ENCODE data around the gene ZNF524.
"Not testable (repeated sequence)": the region's sequence is repeated elsewhere in the genome, so short reads cannot be mapped to it uniquely, and the experiment has no call there.

ZNF524 gene

GRCh38 chr19:55554741-55555152 lies 45.3 kb upstream of the ZNF524 start:
- TF ChIP-seq, protein P1, sequence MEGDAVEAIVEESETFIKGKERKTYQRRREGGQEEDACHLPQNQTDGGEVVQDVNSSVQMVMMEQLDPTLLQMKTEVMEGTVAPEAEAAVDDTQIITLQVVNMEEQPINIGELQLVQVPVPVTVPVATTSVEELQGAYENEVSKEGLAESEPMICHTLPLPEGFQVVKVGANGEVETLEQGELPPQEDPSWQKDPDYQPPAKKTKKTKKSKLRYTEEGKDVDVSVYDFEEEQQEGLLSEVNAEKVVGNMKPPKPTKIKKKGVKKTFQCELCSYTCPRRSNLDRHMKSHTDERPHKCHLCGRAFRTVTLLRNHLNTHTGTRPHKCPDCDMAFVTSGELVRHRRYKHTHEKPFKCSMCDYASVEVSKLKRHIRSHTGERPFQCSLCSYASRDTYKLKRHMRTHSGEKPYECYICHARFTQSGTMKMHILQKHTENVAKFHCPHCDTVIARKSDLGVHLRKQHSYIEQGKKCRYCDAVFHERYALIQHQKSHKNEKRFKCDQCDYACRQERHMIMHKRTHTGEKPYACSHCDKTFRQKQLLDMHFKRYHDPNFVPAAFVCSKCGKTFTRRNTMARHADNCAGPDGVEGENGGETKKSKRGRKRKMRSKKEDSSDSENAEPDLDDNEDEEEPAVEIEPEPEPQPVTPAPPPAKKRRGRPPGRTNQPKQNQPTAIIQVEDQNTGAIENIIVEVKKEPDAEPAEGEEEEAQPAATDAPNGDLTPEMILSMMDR (IDR thresholded peaks at IDR 0.05; ENCODE audit: insufficient read depth, missing control alignments): no peak
- FAIRE-seq: no peak
- DNase-seq (ENCODE audit: insufficient read length, low spot score): peak; percentile 82

GRCh38 chr19:55559684-55560083 lies 40.4 kb upstream of the ZNF524 start:
- DNase-seq (ENCODE audit: insufficient read length, low spot score) (no peak), FAIRE-seq (no peak)
- TF ChIP-seq, protein P1 (IDR thresholded peaks at IDR 0.05; ENCODE audit: insufficient read depth, missing control alignments): no peak

DNA sequence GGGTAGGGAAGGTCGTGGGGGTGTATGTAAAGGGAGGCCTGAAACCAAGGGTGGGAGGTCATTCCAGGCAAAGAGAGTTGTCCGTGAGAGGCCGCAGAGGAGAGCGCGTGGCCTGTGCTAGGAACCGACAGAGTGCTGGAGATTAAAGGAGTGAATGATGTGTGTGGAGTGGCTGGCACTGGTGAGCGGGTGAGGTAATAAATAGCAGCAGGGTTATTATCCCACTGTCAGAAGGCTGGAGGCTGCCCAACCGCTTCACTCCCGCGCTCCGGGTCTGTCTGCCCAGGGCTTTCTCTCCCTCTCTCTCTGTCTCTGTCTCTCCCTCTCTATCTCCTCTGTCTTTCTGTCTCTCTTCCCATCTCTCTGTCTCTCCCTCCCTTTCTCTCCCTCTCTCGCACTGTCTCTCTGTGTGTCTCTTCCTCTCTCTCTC lies 36.8 kb upstream of the ZNF524 start:
- TF ChIP-seq, protein P1 (IDR thresholded peaks at IDR 0.05; ENCODE audit: insufficient read depth, missing control alignments): no peak
- FAIRE-seq (no peak), DNase-seq (ENCODE audit: insufficient read length, low spot score) (no peak)

DNA sequence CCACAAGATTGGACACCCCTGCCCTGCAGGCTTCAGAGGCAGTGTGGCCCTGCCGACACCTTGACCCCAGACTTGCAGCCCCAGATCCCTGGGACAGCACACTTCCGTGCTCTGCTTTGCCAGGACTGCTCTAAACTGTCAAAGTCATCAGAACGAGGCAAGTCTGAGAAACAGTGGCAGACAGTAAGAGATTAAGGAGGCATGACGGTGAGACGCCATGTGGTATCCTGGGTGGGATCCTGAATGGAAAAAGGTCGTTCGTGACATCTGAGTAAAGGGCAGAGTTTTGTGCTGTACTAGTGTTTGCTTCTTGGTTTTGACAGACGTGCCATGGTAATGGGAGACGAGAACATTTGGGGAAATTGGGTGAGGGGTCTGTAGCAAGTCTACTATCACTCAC lies 33.3 kb upstream of the ZNF524 start:
- DNase-seq (ENCODE audit: insufficient read length, low spot score): no peak
- TF ChIP-seq, protein P1 (IDR thresholded peaks at IDR 0.05; ENCODE audit: insufficient read depth, missing control alignments): no peak
- FAIRE-seq: no peak

DNA sequence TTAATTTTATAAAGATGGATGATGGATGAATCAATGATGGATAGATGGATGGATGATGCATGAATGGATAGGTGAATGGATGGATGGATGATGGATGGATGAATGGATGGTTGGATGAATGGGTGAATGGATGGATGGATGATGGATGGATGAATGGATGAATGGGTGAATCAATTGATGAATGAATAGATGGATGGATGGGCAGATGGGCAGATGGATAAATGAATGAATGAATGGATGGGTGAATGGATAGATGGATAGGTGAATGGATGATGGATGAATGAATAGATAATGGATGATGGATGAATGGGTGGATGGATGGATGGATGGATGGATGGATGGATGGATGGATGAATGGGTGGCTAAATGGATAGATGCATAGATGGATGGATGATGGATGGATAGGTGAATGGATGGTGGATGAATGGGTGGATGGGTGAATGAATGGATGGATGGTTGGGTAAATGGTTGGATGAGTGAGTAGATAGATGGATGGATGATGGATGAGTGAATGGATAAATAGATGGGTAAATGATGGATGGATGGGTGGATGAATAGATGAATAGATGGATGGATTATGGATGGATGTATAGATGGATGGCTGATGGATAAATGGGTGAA lies 32.3 kb upstream of the ZNF524 start:
- DNase-seq (ENCODE audit: insufficient read length, low spot score): no peak
- TF ChIP-seq, protein P1 (IDR thresholded peaks at IDR 0.05; ENCODE audit: insufficient read depth, missing control alignments): no peak
- no peak for FAIRE-seq

DNA sequence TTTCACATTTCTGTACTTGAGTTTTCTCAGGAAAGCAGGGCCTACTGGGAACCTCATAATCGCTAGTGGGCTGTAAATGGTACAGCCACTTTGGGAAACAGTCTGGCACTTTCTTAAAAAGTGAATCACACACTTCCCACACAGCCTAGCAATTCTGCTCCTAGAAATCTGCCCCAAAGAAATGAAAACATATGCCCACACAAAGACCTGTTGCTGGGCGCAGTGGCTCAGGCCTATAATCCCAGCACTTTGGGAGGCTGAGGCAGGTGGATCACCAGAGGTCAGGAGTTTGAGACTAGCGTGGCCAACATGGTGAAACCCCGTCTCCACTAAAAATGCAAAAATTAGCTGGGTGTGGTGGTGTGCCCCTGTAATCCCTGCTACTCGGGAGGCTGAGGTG lies 30.6 kb upstream of the ZNF524 start:
- not testable (repeated sequence) for FAIRE-seq; DNase-seq (ENCODE audit: insufficient read length, low spot score)

GRCh38 chr19:55573929-55574328 lies 26.2 kb upstream of the ZNF524 start:
- not testable (repeated sequence) for DNase-seq (ENCODE audit: insufficient read length, low spot score); FAIRE-seq

DNA sequence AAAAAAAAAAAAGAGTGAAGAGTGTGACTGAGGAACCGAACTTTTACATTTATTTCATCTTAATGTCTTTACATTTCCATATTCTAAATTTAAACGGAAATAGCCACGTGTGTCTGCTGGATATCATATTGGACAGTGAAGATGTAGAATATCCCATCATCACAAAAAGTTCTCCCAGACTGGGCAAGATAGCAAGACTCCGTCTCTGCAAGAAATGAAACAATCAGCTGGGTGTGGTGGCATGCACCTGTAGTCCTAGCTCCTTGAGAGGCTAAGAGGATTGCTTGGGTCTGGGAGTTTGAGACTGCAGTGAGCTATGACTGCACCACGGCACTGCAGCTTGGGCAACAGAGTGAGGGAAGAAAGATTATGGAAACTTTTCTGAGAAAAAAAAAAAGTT lies 23.3 kb upstream of the ZNF524 start:
- TF ChIP-seq, protein P1 (IDR thresholded peaks at IDR 0.05; ENCODE audit: insufficient read depth, missing control alignments): no peak
- no peak for DNase-seq (ENCODE audit: insufficient read length, low spot score)
- no peak for FAIRE-seq
